ENCODE data around the gene PITRM1.
A peak's percentile ranks its signal among the peaks of the same experiment; 100 is the strongest.

DNA sequence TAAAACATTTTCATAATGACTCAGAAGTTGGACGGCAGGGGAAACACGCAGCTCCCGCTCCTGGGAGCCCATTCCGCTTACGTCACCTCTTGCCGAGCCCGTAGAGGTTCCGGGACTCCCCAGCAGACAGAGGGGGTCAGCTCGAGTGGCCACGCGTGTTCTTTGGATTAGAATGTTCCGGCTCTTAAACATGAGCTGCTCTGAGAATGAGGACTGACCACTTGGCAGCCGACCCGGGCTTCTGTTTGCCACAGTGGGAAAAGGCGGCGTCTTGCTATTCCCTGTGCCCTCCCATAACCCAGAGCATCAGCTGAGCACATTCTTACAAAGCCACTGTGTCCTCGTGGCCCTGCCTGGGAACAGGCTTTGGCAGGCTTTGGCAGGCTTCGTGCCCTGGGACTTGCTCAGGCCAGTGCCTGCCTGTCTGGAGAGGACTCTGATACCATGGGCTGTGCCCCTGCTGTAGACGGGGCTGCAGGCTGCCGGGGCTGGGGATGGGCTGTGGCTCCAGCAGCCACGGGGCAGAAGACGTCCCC lies 65.1 kb downstream of the PITRM1 start:
- peak in 1 of 5 experiments; percentile 10 for TF ChIP-seq CTCF (IDR thresholded peaks at IDR 0.05 in 4 of 5, conservative IDR thresholded peaks at IDR 0.05 in 1 of 5)
- TF ChIP-seq POLR2A (IDR thresholded peaks at IDR 0.05): peak; percentile 43 to 52
